ENCODE measurements around the gene HNF4A.

Gene HNF4A

GRCh38 chr20:44409132-44409600, 53.7 kb downstream of the HNF4A start:
- DNase-seq, result no peak
- H3K36me3 ChIP-seq, result no peaks in the 10 kb centered on the region
- TF ChIP-seq CTCF (IDR thresholded peaks at IDR 0.05; ENCODE audit: low read depth, low read length), result no peak
- no peak overlapping the region for H3K27ac ChIP-seq
- no peak overlapping the region for H3K4me3 ChIP-seq (ENCODE audit: low read depth, low read length)
- no peaks in the 10 kb centered on the region for H3K9me3 ChIP-seq (ENCODE audit: severe bottlenecking)
- H3K27me3 ChIP-seq (ENCODE audit: insufficient read depth, low read depth, severe bottlenecking), result no peaks in the 10 kb centered on the region

- H3K27ac ChIP-seq, result no peak overlapping the region
- DNase-seq, result no peak
- H3K36me3 ChIP-seq, result no peaks in the 10 kb centered on the region
- TF ChIP-seq CTCF (IDR thresholded peaks at IDR 0.05; ENCODE audit: low read depth, low read length), result no peak
- H3K27me3 ChIP-seq (ENCODE audit: insufficient read depth, low read depth, severe bottlenecking), result no peaks in the 10 kb centered on the region
- H3K4me3 ChIP-seq (ENCODE audit: low read depth, low read length), result no peak overlapping the region
- H3K9me3 ChIP-seq (ENCODE audit: severe bottlenecking), result no peaks in the 10 kb centered on the region
Observed at GRCh38 chr20:44410583-44411019, 55.1 kb downstream of the HNF4A start.

GRCh38 chr20:44411020-44411756, 55.7 kb downstream of the HNF4A start:
- Histone ChIP-seq H3K36me3 (no peaks in the 10 kb centered on the region), H3K27ac (no peak overlapping the region), H3K27me3 (ENCODE audit: insufficient read depth, low read depth, severe bottlenecking) (no peaks in the 10 kb centered on the region), H3K9me3 (ENCODE audit: severe bottlenecking) (no peaks in the 10 kb centered on the region), H3K4me3 (ENCODE audit: low read depth, low read length) (no peak overlapping the region)
- TF ChIP-seq CTCF (IDR thresholded peaks at IDR 0.05; ENCODE audit: low read depth, low read length), result no peak
- no peak for DNase-seq

- no peaks in the 10 kb centered on the region for H3K36me3 ChIP-seq
- TF ChIP-seq CTCF (IDR thresholded peaks at IDR 0.05; ENCODE audit: low read depth, low read length), result no peak
- no peaks in the 10 kb centered on the region for H3K27me3 ChIP-seq (ENCODE audit: insufficient read depth, low read depth, severe bottlenecking)
- H3K4me3 ChIP-seq (ENCODE audit: low read depth, low read length), result no peak overlapping the region
- H3K9me3 ChIP-seq (ENCODE audit: severe bottlenecking), result no peaks in the 10 kb centered on the region
- H3K27ac ChIP-seq, result no peak overlapping the region
- DNase-seq, result no peak
Observed at GRCh38 chr20:44411757-44412401, 56.4 kb downstream of the HNF4A start.

GRCh38 chr20:44412402-44413144, 57.1 kb downstream of the HNF4A start:
- Histone ChIP-seq H3K4me3 (ENCODE audit: low read depth, low read length) (no peak overlapping the region), H3K27ac (no peak overlapping the region), H3K9me3 (ENCODE audit: severe bottlenecking) (no peaks in the 10 kb centered on the region), H3K27me3 (ENCODE audit: insufficient read depth, low read depth, severe bottlenecking) (no peaks in the 10 kb centered on the region), H3K36me3 (no peaks in the 10 kb centered on the region)
- TF ChIP-seq CTCF (IDR thresholded peaks at IDR 0.05; ENCODE audit: low read depth, low read length), result no peak
- no peak for DNase-seq

Measured in WERI-Rb-1 (cell line).